ENCODE results near the gene DCC.

Gene DCC

GRCh38 chr18:52716973-52717372 is 377.0 kb downstream of the DCC start:
- H3K4me3 ChIP-seq (replicated peaks; ENCODE audit: low read depth, low read length), result no peak overlapping the region
- no peak for DNase-seq (ENCODE audit: extremely low read depth, low read depth)
- TF ChIP-seq CTCF (IDR thresholded peaks at IDR 0.05; ENCODE audit: low read depth, low read length, missing control alignments), result no peak

- no peak for TF ChIP-seq CTCF (IDR thresholded peaks at IDR 0.05; ENCODE audit: low read depth, low read length, missing control alignments)
- no peak overlapping the region for H3K4me3 ChIP-seq (replicated peaks; ENCODE audit: low read depth, low read length)
- no peak for DNase-seq (ENCODE audit: extremely low read depth, low read depth)
Observed at GRCh38 chr18:52722904-52723303, 382.9 kb downstream of the DCC start.

- TF ChIP-seq CTCF (IDR thresholded peaks at IDR 0.05; ENCODE audit: low read depth, low read length, missing control alignments), result no peak
- H3K4me3 ChIP-seq (replicated peaks; ENCODE audit: low read depth, low read length), result no peak overlapping the region
- no peak for DNase-seq (ENCODE audit: extremely low read depth, low read depth)
Observed at GRCh38 chr18:52723550-52723970, 383.6 kb downstream of the DCC start.

- no peak for TF ChIP-seq CTCF (IDR thresholded peaks at IDR 0.05; ENCODE audit: low read depth, low read length, missing control alignments)
- H3K4me3 ChIP-seq (replicated peaks; ENCODE audit: low read depth, low read length), result no peak overlapping the region
- no peak for DNase-seq (ENCODE audit: extremely low read depth, low read depth)
Observed at GRCh38 chr18:52730972-52731619, 391.1 kb downstream of the DCC start.

- no peak for DNase-seq (ENCODE audit: extremely low read depth, low read depth)
- no peak for TF ChIP-seq CTCF (IDR thresholded peaks at IDR 0.05; ENCODE audit: low read depth, low read length, missing control alignments)
Observed at GRCh38 chr18:52738946-52739345, 398.9 kb downstream of the DCC start.

GRCh38 chr18:52746986-52747385 is 407.0 kb downstream of the DCC start:
- H3K4me3 ChIP-seq (replicated peaks; ENCODE audit: low read depth, low read length), result no peak overlapping the region
- DNase-seq (ENCODE audit: extremely low read depth, low read depth), result no peak
- TF ChIP-seq CTCF (IDR thresholded peaks at IDR 0.05; ENCODE audit: low read depth, low read length, missing control alignments), result no peak

More at GRCh38 chr18:52738946-52739345, 398.9 kb downstream of the DCC start:
- H3K4me3 ChIP-seq (replicated peaks; ENCODE audit: low read depth, low read length), result no peak overlapping the region

- no peak for TF ChIP-seq CTCF (IDR thresholded peaks at IDR 0.05; ENCODE audit: low read depth, low read length, missing control alignments)
- H3K4me3 ChIP-seq (replicated peaks; ENCODE audit: low read depth, low read length), result no peak overlapping the region
Observed at GRCh38 chr18:52747869-52748268, 407.9 kb downstream of the DCC start.

More at GRCh38 chr18:52747869-52748268, 407.9 kb downstream of the DCC start:
- DNase-seq (ENCODE audit: extremely low read depth, low read depth), result no peak

Measured in HFF-Myc (cell line).